NCI-H1417 (cell line): ENCODE measurements around the gene MVP.
"Not testable (repeated sequence)": the region's sequence is repeated elsewhere in the genome, so short reads cannot be mapped to it uniquely, and the experiment has no call there.

ENCODE experiments used
- DNase-seq, 3 experiments: peaks; one replicate each; lab custom pipeline; 2025; lab: John Stamatoyannopoulos, UW

The MVP gene

DNA sequence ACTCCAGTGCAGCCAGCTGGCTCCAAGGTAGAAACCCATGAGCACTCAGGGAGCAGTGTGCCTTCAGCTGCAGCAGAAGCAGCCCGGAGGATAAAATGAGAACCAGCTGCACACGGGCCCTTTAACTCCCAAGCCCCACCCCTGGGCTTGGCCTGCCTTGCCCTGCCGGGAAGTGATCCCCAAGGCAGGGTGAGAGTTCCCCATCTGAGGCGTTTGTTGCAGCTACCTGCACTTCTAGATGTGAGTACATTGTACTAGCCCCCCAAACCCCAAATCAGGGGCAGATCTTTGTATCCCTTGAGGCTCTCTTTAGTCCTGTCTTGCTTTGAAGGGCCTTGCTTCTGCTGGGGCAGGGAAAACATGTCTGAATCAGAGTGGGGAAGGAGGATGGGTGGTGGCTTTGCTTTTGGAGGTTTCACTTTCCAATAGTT lies at the start of gene MVP:
MVP (plus strand) TSS at position 192 of the 431 bp plus-strand sequence. CDS start 10,088 bp downstream, outside the sequence.
- peak in 2 of 3 experiments; percentile 8 to 34 for DNase-seq

GRCh38 chr16:29772330-29772729 lies 47.9 kb upstream of the MVP start:
- DNase-seq: not testable (repeated sequence)

DNA sequence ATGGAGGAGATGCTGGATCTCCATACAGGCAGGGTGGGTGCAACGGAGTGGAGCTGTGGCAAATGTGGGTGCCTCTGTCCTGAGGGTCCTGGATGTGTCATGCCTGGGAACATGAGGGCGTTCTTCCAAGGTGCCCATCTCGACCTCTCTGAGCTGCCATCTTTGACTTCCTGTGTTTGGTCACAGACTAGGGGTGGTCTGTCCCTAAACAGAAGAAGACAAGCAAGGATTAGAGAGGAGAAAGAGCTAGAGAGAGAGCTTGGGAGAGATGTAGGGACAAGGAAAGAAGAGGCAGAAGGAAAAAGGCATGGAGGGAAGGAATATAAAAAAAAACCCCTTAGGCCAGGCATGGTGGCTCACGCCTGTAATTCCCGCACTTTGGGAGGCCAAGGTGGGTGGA lies 45.5 kb upstream of the MVP start:
- no peak for DNase-seq

- DNase-seq: no peak
Measured at GRCh38 chr16:29775742-29776408, 44.4 kb upstream of the MVP start.

DNA sequence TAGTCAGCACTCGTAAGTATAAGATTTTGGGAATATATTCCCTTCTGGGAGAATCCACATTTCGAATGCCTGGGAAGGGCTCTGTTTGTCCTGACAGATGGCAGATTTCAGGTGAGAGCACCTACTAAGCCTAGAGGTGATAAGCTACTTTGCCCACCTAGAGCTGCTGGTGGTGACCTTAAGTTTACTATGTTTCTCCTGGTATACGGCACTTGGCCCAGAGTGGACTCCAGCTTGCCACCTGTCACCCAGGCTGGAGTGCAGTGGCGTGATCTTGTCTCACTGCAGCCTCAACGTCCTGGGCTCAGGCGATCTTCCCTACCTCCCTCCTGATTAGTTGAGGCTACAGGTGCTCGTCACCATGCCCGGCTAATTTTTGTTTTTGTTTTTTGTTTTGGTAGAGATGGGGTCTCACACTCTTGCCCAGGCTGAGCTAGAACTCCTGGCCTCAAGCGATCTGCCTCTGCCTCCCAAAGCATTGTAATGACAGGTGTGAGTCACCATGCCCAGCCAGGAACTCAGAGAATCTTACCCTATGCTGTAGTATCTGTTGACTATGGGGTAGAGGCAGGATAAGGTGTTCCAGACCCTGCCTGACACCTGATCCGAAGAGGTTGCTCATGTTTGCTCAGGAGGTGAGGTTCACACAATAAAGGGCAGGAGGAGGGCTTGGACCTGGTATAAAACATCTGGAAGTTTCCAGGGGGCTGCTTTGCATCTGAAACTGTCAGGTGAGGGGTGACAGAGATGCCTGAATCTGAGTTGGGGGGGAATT lies 42.5 kb upstream of the MVP start, which contains the start of gene ZG16:
ZG16 (plus strand) TSS at position 681 of the 775 bp plus-strand sequence. CDS start 1,011 bp downstream, outside the sequence.
- DNase-seq: no peak

- no peak for DNase-seq
Measured at GRCh38 chr16:29779474-29779873, 40.8 kb upstream of the MVP start.

DNA sequence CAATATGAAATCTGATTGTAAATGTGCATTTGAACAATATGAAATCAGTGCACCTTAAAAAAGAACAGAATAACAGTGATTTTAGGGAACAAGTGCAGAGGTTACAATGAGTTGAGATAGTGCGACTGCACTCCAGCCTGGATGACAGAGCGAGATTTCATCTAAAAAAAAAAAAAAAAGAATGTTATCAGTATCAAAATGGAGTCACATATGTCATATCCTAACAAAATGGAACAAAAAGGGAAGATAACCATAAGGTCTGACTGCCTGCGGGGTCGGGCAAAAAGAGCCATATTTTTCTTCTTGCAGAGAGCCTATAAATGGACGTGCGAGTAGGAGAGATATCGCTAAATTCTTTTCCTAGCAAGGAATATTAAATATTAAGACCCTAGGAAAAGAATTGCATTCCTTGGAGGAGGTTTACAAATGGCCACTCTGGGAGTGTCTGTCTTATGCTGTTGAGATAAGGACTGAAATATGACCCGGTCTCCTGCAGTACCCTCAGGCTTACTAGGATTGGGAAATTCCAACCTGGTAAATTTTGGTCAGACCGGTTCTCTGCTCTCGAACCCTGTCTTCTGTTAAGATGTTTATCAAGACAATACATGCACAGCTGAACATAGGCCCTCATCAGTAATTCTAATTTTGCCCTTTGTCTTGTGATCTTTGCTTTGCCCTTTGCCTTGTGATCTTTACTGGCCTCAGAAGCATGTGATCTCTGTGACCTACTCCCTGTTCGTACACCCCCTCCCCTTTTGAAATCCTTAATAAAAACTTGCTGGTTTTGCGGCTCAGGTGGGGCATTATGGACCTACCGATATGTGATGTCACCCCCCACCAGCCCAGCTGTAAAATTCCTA lies 36.9 kb upstream of the MVP start:
- not testable (repeated sequence) for DNase-seq

DNA sequence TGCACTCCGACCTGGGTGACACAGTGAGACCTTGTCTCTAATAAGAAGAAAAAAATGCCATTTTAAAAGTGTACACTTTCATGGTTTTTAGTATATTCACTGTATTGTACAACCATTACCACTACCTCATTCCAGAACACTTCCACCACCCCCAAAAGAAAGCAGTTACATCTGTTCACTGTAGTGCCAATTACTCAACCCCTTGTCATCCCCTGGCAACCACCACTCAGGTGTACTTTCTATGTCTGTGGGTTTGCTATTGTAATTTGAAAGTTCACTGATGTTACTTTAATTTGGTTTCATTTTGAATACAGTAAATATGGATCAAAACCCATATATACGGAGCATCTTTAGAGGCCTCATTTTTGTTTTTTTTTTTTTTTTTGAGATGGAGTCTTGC lies 36.1 kb upstream of the MVP start:
- no peak for DNase-seq

DNA sequence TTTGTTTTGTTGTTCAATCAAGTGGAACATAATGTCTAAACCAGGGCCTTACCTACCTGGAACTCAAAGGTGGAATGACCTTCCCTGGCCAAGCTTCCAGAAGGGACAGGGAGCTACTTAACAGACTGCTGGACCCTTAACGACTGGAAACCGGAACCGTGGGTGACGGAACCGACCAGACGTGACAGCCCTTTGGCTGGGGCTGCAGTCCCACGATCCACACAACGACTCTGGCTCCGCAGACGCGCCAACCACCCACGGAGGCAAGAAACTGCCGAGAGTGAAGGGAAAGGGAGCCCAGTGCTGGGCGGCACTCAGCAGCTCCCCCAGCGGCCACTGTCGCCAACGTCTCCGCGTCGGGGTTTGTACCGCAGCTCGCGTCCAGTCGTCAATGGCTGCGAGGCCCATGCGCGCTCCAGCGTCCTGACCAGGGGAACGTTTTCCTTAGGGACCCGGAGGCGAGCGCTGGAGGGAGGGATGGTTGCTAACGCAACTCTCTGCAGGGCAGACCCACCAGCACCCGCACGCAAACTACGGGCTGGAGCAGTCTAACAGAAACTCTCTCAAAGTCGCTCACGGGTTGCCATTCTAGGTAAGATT lies 35.3 kb upstream of the MVP start:
- no peak for DNase-seq

DNA sequence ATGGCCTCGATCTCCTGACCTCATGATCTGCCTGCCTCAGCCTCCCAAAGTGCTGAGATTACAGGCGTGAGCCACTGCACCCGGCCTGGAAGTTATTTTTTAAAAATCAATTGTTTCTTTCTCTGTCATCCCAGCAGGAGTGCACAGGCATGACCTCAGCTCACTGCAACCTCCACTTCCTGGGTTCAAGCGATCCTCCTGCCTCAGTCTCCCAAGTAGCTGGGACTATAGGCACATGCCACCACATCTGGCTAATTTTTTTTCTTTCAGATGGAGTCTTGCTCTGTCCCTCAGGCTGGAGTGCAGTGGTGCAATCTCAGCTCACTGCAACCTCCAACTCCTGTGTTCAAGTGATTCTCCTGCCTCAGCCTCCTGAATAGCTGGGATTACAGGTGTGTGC lies 33.1 kb upstream of the MVP start:
- DNase-seq: not testable (repeated sequence)

DNA sequence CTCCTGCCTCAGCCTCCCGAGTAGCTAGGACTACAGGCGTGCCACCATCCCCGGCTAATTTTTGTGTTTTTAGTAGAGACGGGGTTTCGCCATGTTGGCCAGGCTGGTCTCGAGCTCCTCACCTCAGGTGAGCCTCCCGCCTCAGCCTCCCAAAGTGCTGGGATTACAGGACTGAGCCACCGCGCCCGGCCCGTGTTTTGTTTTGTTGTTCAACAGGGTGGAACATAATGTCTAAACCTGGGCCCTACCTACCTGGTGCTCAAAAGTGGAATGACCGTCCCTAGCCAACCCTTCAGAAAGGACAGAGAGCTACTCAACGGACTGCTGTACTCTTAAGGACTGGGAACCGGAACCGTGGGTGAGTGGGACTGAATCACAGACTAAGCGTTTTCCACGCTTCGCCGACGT lies 30.5 kb upstream of the MVP start:
- peak in 1 of 3 experiments; percentile 40 for DNase-seq

DNA sequence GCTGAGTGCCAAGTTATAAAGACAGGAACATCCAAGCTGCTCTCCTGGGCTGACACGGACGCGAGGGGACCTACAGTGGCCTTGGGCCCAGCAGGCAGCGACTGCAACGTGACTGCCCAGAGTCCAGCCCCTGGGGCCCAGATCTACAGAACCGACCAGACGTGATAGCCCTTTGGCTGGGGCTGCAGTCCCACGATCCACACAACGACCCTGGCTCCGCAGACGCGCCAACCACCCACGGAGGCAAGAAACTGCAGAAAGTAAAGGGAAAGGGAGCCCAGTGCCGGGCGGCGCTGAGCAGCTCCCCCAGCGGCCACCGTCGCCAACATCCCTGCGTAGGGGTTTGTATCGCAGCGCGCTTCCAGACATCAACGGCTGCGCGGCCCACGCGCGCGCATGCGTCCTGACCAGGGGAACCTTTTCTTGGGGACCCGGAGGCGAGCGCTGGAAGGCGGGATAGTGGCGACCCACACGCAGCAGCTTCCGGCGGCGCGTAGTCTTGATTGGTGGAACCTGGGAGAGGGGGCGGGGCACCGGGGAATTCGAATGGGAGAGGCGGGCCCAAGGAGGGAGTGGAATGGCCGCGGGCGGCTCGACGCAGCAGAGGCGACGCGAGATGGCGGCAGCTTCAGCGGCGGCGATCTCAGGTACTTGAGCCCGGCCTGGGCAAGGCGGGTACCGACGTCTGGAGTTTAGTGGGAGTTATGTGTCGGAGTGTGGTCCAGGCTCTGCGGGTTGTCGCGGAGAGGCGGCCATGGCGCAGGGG lies 29.9 kb upstream of the MVP start, which contains the start of gene KIF22:
KIF22 (plus strand) TSS at position 569 of the 766 bp plus-strand sequence; CDS start at position 578, 9 bp downstream.
- DNase-seq: peak; percentile 94 to 99 (median 99)

DNA sequence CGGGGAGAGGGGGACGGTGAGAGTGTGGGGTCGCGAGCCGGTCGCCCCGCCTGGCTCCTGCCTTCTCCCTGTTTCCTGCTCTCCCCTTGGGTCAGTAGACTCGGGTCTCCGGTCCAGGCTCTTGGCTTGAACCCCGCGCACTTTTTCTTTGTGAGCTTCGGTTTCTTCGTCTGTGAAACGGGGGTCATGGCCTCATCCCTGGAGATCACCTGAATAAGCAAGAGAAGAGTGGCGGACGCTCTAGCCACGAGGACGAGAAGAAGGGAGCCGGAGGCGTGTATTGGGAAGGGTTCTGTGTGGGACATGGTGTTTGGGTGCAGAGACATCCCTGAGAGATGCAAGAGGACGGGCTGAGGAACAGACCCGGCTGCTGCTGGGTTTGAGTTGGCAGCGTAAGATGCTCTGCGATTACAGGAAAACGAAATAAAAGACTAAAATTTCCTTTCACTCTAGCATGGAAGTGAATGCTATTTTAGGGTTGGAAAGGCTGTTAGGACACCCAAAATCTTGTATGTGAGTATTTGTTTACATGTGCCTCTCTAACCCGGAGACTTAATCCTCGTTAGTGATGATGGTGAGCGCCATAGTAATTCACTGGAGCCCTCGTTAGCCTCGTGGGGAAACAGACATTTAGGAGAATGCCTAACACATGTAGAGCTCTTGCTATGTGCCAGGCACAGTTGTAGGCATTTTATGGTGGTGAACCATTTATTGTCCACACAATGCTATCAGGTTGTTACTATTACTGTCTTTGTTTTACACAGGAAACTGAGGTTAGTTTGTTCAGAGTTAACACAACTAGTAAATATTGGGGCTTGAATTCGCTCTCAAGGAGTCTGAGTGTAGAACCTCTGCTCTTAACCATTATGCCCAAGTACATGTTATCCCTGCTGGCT lies 29.1 kb upstream of the MVP start:
- peak in 2 of 3 experiments; percentile 56 to 64 for DNase-seq

- DNase-seq: no peak
Measured at GRCh38 chr16:29791845-29792807, 28.1 kb upstream of the MVP start.

DNA sequence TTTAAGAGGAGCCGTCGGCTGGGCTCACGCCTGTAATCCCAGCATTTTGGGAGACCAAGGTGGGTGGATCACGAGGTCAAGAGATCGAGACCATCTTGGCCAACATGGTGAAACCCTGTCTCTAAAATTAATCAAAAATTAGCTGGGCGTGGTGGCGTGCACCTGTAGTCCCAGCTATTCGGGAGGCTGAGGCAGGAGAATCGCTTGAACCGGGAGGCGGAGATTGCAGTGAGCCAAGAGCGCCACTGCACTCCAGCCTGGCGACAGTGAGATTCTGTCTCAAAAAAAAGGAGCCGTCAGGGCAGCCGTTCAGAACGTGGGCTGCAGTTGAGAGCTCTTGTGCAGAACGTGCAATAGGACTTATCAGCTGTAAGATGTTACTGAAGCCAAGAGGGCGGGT lies 27.1 kb upstream of the MVP start:
- DNase-seq: not testable (repeated sequence)

DNA sequence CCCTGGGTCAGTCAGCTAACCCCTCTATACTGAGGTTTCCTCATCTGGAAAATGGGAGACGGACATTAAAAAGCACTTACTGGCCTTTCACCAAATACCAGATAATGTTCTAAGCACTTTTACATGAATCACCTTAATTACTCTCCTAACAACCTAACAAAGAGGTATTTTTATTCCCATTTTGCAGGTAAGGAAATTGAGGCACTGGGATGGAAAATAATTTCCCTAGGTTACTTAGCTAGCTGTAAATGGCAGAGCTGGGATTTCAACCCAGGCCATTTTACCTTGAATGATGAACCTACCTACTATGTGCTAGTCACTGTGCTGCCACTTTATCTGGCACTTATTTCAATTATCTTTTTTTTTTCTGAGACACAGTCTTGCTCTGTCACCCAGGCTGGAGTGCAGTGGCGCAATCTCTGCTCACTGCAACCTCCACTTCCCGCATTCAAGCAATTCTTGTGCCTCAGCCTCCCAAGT lies 26.0 kb upstream of the MVP start:
- no peak for DNase-seq

GRCh38 chr16:29802416-29802935 lies 17.8 kb upstream of the MVP start:
- DNase-seq: no peak

DNA sequence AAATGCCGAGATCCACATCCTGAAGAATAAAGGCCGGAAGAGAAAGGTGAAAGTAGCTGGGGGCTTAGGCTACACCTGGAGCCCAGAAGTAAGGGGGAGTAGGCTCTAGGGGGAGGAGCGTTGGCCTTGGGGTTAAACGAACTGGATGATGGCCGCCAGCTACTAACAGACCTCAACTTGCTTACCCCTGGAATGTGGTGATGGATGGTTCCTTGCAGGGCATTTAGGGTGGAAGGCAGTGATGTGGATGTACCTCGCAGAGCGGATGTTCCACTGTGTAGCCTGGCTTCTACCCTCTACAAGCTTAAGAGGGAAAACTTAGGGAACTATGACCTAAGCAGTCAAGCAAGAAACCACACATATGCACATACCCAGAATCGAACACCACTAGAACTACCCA lies 16.2 kb upstream of the MVP start:
- peak in 1 of 3 experiments; percentile 40 for DNase-seq
